Right renal cortex interstitium (tissue), 3 donors: ENCODE data around the gene PLEKHN1. TPM values are rescaled to one million over a fixed set of nuclear protein-coding genes. Genes with fewer than 3 reads are reported as not detected.
"Not testable (repeated sequence)": the region's sequence is repeated elsewhere in the genome, so short reads cannot be mapped to it uniquely, and the experiment has no call there.

Experiments
- DNase-seq, 3 donors: peaks; one replicate each; pipeline ENCODE4 v3.0.0-alpha.2; 2013; ENCODE audit warnings: low read depth in 3 of 3, low spot score in 2 of 3
- polyA plus RNA-seq, 3 donors: library from polyadenylated mRNA; unstranded; fragments of 120-200 nt; gene quantifications; one replicate each; pipeline ENCODE4 v1.2.1, GENCODE V29; 2013; ENCODE audit not compliant: insufficient read length in 3 of 3

PLEKHN1 gene
- polyA plus RNA-seq, 3 donors, result 0.17 to 0.27 (median 0.22) TPM

DNA sequence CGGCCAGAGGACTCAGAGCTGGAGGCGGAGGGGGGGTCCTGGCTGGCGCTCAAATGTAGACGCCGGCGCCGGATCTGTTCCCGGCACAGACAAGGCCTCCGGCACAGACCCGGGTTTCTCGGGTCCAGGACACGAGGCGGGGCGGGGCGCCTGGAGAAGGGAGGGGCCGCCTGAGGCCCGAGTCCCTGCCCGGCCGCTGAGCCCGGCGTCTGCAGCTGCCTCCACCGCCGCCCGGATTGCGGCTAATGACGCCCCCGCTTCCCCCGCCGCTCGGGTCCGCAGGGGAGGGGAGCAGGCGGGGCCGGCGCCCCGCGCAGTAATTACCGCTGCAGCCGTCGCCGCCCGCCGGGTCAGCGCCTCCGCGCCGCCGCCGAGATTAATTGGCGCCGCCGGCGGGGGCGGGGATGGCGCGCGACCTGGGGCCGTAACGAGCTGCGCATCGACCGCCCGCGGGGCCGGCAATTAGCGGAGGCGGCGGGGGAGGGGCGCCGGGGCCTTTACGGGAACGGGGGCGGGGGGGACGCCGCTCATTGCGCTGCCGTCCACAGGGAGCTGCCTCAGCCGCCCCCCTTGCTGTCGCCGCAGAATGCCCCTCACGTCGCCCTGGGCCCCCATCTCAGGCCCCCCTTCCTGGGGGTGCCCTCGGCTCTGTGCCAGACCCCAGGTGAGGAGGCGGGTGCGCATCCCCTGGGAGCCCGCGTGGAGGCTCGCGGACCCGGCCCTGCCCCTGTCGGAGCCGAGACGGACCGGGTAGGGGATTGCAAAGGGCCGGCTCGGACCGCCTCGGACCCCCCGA, 24.5 kb upstream of the PLEKHN1 start:
- no peak for DNase-seq

DNA sequence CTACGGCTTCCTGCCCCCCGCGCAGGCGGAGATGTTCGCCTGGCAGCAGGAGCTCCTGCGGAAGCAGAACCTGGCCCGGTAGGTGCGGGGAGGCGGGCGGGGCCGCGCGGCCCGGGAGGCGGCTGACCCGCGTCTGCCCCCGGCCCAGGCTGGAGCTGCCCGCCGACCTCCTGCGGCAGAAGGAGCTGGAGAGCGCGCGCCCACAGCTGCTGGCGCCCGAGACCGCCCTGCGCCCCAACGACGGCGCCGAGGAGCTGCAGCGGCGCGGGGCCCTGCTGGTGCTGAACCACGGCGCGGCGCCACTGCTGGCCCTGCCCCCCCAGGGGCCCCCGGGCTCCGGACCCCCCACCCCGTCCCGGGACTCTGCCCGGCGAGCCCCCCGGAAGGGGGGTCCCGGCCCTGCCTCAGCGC, 23.9 kb upstream of the PLEKHN1 start:
- DNase-seq, result no peak

DNA sequence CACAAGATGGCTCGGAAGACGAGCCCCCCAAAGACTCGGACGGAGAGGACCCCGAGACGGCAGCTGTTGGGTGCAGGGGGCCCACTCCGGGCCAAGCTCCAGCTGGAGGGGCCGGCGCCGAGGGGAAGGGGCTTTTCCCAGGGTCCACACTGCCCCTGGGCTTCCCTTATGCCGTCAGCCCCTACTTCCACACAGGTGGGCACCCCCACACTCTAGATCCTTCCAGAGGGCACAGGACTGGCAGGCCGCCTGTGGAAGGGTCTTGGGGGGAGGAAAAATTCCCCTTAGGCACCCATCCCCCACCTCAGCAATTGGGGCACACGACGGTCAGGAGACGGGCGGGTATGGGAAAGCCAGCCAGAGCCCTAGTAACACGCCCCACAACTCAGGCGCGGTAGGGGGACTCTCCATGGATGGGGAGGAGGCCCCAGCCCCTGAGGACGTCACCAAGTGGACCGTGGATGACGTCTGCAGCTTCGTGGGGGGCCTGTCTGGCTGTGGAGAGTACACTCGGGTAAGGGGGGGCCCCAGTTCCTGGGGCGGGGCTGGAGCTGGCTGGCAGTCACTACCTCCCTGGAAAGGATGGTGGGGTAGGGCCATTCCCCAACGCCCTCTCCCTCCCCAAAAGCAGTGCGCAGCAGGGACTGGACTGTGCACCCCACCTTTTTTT, 23.3 kb upstream of the PLEKHN1 start:
- DNase-seq, result no peak

DNA sequence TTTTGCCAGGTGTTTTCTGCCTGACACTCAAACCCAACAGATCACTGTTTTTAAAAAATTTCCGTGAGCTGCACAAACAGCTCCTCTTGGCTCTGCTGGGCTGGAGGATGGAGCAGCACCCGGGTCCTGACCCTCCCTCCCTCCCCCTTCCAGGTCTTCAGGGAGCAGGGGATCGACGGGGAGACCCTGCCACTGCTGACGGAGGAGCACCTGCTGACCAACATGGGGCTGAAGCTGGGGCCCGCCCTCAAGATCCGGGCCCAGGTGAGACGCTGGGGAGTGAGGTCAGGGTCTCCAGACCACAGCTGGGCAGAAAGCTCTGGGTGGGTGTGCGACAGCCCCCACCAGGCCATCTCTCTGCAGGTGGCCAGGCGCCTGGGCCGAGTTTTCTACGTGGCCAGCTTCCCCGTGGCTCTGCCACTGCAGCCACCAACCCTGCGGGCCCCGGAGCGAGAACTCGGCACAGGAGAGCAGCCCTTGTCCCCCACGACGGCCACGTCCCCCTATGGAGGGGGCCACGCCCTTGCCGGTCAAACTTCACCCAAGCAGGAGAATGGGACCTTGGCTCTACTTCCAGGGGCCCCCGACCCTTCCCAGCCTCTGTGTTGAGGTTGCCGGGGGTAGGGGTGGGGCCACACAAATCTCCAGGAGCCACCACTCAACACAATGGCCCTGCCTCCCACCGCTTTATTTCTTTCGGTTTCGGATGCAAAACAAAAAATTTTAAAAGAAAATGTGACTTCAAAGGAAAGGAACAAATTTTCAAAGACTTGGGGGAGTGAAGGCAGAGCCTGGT, 22.5 kb upstream of the PLEKHN1 start:
- no peak for DNase-seq

DNA sequence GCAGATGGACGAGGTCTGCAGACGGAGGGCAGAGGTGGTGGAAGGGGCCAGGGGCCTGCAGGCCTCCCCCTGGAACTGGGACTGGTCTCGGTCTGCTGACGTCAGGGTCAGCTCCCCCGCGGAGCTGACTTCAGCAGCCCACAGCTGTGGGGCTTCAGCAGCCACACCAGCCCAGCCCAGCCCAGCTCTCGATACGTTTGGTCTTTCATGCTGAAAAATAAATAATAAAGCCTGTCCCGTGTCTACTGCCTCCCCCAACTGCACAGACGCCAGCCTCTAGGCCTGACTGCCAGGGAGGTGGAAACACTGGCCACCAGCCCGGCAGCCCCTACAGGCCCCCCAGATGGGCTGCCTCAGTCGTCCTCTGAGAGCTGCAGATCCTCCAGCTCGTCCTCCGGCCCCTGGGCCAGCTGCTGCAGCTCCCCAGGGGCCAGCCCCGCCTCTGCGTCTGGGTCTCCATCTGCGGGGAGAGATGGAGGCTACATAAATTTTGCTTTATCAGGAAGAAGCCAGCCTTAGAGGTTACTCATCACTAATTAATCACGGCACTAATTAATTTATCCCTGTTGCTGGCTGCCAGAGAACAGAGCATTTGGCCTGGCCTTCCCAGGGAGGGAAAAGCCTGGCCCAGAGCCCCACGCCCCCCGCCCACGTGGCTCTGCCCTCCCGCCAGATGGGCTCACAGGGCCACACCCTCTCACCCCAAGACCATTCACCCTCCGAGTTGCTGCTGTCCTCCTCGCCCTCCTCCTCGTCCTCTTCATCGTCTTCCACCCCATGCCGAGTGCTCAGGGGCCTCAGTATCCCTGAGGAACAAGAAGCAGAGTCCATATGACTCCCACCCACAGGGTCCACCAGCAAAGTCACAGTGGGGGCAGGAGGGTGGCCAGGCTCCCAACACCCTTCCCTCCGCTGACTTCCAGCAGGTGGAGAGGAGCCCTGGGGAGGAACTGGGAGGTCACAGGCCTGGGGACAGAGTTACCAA, 21.6 kb upstream of the PLEKHN1 start:
- peak in 2 of 3 donors; percentile 83 for DNase-seq

DNA sequence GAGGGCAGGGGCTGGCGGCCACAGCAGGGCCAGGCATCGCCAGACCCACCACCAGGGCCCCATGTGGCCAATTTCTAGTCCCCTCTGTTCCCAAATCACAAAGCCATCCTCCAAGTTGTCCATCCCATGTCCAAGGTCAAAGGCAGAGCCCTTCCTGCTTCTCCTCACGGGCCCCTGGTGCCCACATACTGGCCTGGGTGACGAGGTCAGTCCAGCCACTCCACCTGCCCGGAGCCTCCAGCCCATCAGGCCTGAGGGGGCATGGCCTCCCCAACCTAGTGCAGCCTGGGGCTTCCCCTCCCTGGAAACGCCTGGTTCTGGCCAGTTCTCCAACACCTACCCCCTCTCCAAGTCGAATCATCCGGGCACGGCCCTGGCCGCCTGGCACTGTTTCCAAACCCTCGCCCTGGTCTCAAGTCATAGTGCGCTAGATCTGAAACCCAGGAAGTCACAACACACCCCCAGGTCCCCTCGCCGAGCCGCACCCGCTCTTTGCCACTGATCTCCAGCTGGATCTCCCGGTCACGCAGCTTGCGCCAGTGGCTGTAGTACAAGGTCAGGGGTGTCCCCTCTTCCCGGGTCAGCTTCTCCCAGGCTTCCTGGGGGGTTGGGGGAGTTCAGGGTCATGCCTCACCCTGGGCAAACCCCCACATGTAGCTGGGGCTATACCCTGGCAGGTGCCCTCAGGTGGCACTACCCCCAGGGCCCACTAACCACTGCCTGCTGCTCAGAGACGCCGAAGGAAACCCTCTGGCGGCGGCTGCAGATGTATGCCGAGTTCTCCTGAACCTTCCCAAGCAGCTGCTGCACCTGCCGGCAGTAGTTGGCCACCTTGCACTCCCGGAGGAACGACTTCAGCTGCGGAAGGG, 20.4 kb upstream of the PLEKHN1 start:
- DNase-seq, result no peak

DNA sequence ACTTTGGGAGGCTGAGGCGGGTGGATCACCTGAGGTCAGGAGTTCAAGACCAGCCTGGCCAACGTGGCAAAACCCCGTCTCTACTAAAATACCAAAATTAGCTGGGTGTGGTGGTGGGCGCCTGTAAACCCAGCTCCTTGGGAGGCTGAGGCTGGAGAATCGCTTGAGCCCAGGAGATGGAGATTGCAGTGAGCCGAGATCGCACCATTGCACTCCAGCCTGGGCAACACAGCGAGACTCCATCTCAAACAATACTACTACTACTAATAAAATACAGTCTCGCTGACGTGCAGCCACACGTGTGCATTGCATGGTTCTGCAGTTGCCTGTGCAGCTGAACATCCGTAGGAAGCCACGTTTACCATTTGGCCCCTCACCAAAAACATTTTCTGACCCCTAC, 19.5 kb upstream of the PLEKHN1 start:
- DNase-seq, result not testable (repeated sequence)

DNA sequence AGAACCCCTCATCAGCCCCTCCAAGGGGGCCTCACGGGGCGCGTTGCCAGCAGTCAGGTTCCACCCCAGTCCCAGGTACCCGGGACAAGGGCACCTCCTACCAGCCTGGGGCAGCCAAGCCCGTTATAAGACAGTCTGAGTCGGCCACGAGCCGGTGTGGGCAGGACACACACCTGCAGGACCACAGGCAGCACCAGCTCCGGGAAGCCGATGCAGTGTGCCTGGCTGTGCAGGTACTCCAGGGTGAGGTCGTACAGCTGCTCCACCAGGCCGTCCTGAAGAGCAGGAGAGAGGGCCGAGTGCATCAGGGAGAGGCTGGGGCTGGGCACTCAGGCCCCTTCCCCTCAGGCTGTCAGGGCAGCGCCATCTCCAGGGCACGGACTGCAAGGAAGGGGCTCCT, 18.3 kb upstream of the PLEKHN1 start:
- DNase-seq, result no peak

DNA sequence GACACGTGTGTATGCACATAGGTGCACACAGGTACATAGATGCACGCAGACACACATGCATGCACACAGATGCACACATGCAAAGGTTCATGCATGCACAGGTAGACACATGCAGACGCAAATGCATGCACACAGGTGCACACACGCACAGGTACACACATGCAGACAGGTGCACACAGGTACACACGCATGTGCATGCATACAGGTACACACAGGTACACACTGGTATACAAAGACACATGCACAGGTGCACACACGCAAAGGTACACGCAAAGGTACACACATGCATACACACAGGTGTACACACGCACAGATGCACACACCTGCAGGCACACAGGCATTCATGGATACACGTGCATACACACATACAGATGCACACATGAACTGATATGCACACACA, 16.0 kb upstream of the PLEKHN1 start:
- no peak for DNase-seq

DNA sequence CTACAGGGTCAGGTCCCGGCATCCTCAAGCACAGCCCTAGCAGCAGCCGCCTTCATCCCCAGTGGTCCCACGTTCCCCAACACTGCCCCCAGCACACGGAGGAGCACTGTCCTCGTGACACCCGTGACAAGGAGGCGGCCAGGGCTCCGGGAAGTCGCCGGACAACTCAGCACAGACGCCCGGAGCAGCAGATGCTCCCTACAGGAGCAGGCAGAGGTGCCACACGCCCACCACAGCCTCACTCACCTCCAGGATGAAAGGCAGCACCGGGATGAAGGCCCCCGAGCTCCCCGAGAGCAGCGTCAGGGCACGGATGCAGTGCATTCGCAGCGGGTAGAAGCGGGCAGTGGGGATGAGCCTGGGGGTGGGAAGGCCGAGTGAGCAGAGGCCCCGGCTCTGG, 15.4 kb upstream of the PLEKHN1 start:
- no peak for DNase-seq

DNA sequence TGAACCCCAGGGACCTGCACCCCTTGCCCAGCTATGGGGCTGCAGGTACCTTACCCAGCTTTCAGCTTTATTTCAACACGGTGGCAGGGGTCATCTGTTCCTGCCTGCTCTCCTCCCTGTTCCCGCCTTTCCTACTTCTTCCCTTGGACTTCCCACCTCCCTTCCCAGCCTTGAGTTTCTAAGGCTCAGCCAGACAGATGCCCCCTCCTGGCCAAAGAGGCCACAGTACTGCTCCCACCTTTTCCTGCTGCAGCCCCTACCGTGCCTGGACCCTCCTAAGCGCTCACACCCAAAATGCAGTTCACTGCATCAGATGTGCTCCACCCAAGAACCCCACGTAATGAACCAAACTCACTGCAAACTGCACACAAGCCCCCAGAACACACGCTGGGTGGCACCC, 14.9 kb upstream of the PLEKHN1 start:
- DNase-seq, result no peak

DNA sequence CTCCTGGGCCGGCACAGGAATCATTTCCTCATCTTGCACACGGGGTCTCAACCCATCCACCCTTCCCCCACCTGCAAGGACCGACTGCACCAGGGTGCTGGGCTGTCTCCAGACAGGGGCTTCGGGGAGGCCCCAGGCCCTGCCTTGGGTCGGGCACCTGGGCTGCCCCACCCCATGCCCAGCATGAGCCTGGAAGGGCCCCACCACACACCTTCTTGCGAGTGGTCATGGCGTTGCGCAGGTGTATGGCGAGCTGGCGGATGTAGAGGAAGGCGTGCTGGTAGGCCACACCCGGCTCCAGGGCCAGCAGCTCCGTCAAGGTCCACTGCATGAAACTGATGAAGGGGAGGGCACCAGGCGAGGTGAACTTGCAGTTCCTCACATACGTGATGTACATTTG, 14.1 kb upstream of the PLEKHN1 start:
- DNase-seq, result no peak

DNA sequence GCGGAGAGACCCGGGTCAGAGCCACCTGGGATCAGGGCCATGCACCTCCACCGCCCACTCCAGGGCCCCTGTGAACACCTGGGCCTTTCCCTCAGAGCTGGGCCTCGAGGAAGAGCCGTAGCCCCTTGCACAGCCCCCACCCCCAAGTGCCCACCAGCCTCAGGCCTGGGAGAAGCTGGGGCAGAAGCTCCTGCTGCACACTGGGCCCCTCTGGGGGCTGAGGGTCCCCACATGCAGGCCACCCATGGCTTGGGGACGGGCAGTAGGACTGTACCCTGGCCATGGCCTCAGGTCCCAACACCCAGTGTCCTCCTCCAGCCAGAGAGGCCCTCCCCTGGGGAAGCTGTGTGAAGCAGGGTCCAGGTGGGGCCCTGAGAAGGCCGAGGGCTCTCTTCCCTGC, 13.7 kb upstream of the PLEKHN1 start:
- no peak for DNase-seq

DNA sequence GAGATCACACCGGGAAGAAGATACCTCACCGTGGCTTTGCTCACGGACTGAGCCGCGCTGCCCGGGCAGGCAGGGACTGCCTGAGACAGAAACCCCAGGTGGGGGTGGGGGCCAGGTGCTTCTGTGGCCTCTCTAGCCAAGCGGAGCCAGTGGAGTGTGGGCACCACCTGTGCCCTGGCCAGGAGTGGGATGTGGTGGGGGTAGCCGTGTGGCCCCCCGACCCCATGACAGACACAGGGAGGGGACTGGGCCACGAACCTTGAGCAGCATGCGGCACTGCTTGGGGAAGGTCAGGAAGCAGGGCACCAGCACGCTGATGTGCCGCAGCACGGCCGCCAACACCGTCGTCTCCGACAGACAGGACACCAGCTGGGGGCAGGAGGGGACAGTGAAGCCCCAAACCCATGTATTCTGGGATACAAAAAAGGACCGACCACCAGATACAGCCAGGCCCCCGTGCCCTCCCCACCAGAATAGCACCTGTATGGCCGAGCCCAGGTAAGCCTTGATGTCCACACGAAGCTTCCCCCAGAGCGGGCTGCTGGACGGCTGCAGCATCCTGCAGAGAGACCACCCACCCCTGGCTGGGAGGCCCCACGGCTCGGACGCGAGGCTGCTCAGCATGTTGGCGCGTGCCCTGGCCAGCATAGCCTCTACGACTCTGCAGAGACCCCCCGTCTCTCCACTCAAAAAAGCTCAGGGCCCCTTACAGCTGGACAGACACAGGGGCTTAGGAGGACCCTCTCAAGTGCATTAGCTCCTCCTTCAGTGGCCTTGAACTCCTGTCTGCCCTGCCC, 12.6 kb upstream of the PLEKHN1 start:
- no peak for DNase-seq

DNA sequence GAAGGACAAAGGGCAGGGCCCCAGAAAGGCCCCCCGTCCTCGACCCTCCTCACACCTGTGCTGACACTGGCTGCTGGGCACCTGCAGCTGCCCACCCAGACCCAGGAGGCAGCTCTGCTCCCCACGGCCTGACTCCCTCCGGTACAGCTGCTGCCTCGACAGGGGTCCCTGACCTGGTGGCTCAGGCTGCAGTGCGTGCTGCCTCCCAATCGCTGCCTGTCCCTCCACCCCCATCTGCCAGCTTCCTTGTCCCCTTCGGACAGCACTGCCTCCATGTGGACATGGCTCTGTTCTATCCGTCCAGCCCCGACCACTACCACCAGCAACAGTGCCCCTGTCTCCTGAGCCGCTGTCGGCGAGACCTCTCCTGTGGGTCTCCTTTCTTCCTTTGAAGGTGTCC, 11.4 kb upstream of the PLEKHN1 start:
- DNase-seq, result no peak

DNA sequence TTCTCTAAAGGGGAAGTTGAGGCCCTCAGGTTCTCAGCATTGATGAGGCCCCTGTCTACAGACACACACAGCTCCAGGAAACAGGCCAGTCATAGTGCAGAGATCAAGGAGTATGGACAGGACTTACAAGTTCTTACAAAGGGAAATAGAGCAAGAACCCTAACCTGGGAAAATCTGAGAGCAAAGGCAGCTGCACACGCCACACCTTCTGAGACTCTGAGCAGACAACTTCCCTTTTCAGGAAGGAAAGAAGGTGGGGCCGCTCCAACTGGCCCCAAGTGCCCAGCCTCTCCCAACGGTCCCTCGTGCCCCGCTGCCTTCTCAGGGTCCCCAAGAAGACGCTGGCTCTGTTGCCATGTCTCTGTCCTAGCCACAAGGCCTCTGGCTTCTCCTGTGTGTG, 10.8 kb upstream of the PLEKHN1 start:
- no peak for DNase-seq

DNA sequence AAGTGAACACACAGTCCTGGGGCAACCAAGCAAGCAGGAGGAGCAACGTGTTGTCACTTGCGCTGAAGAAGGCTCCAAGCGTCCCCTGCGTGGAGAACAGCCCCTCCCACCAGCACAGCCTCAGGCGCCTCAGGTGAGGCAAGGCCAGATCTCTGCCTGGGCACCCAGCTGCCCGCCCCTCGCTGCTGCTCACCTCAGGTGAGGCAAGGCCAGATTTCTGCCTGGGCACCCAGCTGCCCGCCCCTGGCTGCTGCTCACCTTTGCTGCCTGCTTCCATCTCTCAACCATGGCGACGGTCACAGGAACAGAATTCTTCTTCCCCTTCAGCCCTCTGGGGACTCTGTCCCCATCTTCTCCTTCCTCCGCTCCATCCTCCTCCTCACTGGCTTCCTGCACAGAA, 9.6 kb upstream of the PLEKHN1 start:
- no peak for DNase-seq

DNA sequence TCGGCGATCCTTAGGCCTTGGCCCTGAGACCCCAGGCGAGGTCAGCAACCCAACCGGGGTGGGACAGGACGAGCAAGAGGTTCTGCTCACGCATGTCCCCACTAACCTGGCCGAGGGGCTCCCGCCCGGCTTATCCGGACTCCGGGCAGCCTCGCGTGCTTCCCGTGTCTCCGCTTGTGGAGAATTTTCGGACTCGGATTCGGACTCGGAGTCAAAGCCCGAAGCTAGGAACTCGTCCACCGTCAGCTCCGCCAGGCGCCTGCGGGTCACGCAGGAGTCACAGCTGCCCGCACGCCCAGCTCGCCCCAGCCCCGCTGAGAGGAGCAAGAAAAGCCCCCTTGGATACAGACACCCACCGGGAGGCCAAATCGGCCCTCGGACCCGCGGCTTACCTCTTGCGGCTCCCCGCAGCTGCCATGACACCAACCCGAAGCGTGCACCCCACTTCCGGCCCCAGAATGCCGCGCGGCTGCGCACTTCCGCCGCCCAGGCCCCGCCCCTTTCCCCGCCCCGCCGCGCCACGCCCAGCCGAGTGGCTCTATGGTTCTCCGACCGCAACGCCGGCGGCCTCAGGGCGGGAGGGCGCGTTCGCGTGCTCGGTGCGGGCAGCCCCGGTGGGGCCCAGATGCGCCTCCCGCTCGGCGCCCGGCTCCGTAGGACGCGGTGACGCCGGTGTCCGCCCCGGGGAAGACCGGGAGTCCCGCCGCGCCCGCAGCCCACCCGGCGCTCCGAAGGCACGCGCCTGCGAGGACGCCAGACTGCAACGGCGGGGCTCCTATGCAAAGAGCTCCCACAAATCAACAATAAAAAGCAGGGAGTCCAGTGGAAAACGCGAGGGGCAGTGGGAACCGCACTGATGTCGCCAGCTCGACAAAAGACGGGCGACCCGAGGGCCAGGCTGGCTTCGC, 7.2 kb upstream of the PLEKHN1 start, which contains the start of gene NOC2L:
TSS of gene NOC2L (minus strand) at position 434 of the 908 bp plus-strand sequence. CDS start at position 418, 16 bp downstream.
- peak in 1 of 3 donors; percentile 75 for DNase-seq
